DND-41 (cell line): ENCODE measurements around the gene TEAD1.

Experiments
- ATAC-seq: fragments of 200-7000 bp; cut with Tn5 transposase; 3 replicates; pipeline ENCODE4 v1.9.1; 2021; ENCODE audit warnings: low read depth; ENCODE audit not compliant: insufficient read depth
- DNase-seq: peaks from one replicate; pipeline ENCODE4 v3.0.0-alpha.2; 2020
- H2AFZ ChIP-seq: 2 replicates; pipeline ENCODE4 v1.6.0; 2012; ENCODE audit warnings: low read depth, low read length
- H3K27ac ChIP-seq: 2 replicates; pipeline ENCODE4 v1.5.1; 2012; ENCODE audit warnings: low read length, inconsistent platforms
- H3K27me3 ChIP-seq: fragments of 200-600 bp; sonication (generic); 2 replicates; pipeline ENCODE4 v1.6.0; 2012; ENCODE audit warnings: low read length, mild to moderate bottlenecking, inconsistent platforms; ENCODE audit not compliant: insufficient read depth, poor library complexity
- H3K36me3 ChIP-seq: 2 replicates; pipeline ENCODE4 v1.5.1; 2012; ENCODE audit warnings: low read length, inconsistent platforms; ENCODE audit not compliant: insufficient read depth
- H3K4me1 ChIP-seq: 2 replicates; pipeline ENCODE4 v1.5.1; 2012; ENCODE audit warnings: mild to moderate bottlenecking, low read length; ENCODE audit not compliant: insufficient read depth
- H3K4me2 ChIP-seq: 2 replicates; pipeline ENCODE4 v1.6.0; 2012; ENCODE audit warnings: mild to moderate bottlenecking, moderate library complexity, low read length, inconsistent platforms; ENCODE audit not compliant: insufficient read depth
- H3K4me3 ChIP-seq, 2 experiments: fragments of 200-600 bp in 1 of 2; shearing (Covaris generic) in 1 of 2; 2 replicates each; pipeline ENCODE4 v1.5.1; 2012 to 2016; ENCODE audit warnings: inconsistent platforms in 2 of 2, low read length in 2 of 2, mild to moderate bottlenecking in 2 of 2, low read depth in 1 of 2, moderate library complexity in 1 of 2
- H3K79me2 ChIP-seq: 2 replicates; pipeline ENCODE4 v1.6.0; 2012; ENCODE audit warnings: low read length, inconsistent platforms; ENCODE audit not compliant: insufficient read depth
- H3K9ac ChIP-seq: 2 replicates; pipeline ENCODE4 v1.6.0; 2012; ENCODE audit warnings: low read depth, mild to moderate bottlenecking, inconsistent platforms, low read length, moderate library complexity
- H3K9me3 ChIP-seq: 2 replicates; pipeline ENCODE4 v1.5.1; 2012; ENCODE audit warnings: low read length, moderate library complexity, mild to moderate bottlenecking, inconsistent platforms; ENCODE audit not compliant: insufficient read depth, severe bottlenecking
- H4K20me1 ChIP-seq: 2 replicates; pipeline ENCODE4 v1.6.0; 2012; ENCODE audit warnings: low read length; ENCODE audit not compliant: insufficient read depth
- EZH2 ChIP-seq: IDR thresholded peaks from 3 replicates; pipeline ENCODE4 v1.6.1; 2012; ENCODE audit warnings: borderline replicate concordance, low read depth, mild to moderate bottlenecking, moderate library complexity, low read length, inconsistent platforms; ENCODE audit not compliant: severe bottlenecking
- TF ChIP-seq, protein P1 (sequence below): IDR thresholded peaks from 2 replicates; pipeline ENCODE4 v1.5.1; 2012; ENCODE audit warnings: borderline replicate concordance, low read length, moderate library complexity, mild to moderate bottlenecking; ENCODE audit not compliant: poor library complexity, severe bottlenecking; ENCODE audit errors: extremely low read depth

TEAD1 gene

DNA sequence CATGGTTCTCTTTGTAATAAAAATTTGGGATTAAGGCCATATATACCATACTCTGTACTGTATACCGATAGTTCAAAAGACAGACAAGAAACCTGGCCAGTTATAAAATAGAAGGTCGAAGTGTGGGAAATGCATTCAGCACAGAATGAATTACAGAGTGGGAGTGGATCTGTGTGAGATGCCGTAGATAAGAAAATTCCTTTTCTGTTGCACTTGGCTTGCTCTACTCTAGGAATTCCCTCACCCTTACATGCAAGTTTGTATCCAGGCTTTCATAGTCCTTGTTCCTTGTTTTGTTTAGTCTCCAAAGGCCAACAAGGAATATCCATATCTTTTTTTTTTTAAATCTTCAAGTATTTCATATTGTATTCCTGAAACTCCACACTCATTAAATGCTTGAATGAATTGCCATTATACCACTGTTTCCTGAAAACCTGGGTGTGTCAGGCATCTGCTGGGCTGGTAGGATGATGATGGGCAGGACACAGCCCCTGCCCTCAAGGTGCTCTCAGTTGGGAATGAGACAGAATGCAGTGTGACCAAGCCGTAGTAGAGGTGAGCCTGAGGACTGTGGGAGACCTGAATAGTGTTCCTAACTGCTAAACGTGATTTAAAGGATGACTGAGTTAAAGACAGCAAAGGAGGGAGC, 53.5 kb downstream of the TEAD1 start:
- H4K20me1 ChIP-seq, result 0 out of 2 replicates have a peak, but pooled peaks cover 4% of the 10 kb centered on the region
- H3K4me2 ChIP-seq, result no peak overlapping the region
- H3K4me3 ChIP-seq, result no peak overlapping the region
- no peak for DNase-seq
- no peak overlapping the region for H2AFZ ChIP-seq
- H3K36me3 ChIP-seq, result no peaks in the 10 kb centered on the region
- H3K9ac ChIP-seq, result no peak overlapping the region
- H3K4me1 ChIP-seq, result peaks cover 16% of the 10 kb centered on the region; the same call in 1 of the 2 replicates
- H3K27me3 ChIP-seq, result peaks cover 16% of the 10 kb centered on the region
- no peak for ATAC-seq
- H3K9me3 ChIP-seq, result no peaks in the 10 kb centered on the region
- TF ChIP-seq, protein P1, sequence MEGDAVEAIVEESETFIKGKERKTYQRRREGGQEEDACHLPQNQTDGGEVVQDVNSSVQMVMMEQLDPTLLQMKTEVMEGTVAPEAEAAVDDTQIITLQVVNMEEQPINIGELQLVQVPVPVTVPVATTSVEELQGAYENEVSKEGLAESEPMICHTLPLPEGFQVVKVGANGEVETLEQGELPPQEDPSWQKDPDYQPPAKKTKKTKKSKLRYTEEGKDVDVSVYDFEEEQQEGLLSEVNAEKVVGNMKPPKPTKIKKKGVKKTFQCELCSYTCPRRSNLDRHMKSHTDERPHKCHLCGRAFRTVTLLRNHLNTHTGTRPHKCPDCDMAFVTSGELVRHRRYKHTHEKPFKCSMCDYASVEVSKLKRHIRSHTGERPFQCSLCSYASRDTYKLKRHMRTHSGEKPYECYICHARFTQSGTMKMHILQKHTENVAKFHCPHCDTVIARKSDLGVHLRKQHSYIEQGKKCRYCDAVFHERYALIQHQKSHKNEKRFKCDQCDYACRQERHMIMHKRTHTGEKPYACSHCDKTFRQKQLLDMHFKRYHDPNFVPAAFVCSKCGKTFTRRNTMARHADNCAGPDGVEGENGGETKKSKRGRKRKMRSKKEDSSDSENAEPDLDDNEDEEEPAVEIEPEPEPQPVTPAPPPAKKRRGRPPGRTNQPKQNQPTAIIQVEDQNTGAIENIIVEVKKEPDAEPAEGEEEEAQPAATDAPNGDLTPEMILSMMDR, result no peak
- TF ChIP-seq EZH2, result no peak
- no peaks in the 10 kb centered on the region for H3K79me2 ChIP-seq
- no peak overlapping the region for H3K27ac ChIP-seq

DNA sequence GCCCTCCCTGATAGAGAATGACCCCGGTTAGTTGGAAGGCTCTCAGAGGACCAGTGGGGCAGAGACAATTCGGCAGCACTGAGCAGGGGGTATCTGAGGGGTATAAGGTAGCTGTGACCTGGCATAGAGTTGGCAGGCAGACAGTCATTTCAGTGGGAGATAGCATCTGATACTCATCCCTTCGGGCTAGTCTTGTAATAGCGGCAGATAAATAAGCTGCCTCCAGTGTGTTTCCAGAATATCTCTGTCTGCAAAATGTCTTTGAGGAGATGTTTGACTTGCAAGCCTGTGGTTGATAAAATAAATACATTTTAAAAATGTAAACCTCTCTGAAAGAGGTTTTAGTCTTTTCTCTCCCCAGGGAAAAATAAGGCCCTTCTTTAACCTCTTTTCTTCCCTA, 54.2 kb downstream of the TEAD1 start:
- peaks cover 16% of the 10 kb centered on the region for H3K27me3 ChIP-seq
- H4K20me1 ChIP-seq, result 0 out of 2 replicates have a peak, but pooled peaks cover 4% of the 10 kb centered on the region
- no peak overlapping the region for H2AFZ ChIP-seq
- H3K9ac ChIP-seq, result no peak overlapping the region
- ATAC-seq, result no peak
- H3K4me3 ChIP-seq, result no peak overlapping the region
- TF ChIP-seq EZH2, result no peak
- TF ChIP-seq, protein P1, result no peak
- H3K4me1 ChIP-seq, result peaks cover 12% of the 10 kb centered on the region; the same call in 1 of the 2 replicates
- no peaks in the 10 kb centered on the region for H3K9me3 ChIP-seq
- no peaks in the 10 kb centered on the region for H3K36me3 ChIP-seq
- no peak overlapping the region for H3K4me2 ChIP-seq
- no peak overlapping the region for H3K27ac ChIP-seq
- no peaks in the 10 kb centered on the region for H3K79me2 ChIP-seq
- DNase-seq, result no peak

- Histone ChIP-seq H3K36me3 (no peaks in the 10 kb centered on the region), H3K4me1 (peaks cover 5% of the 10 kb centered on the region; the same call in 1 of the 2 replicates), H3K79me2 (no peaks in the 10 kb centered on the region), H3K27me3 (peaks cover 14% of the 10 kb centered on the region), H4K20me1 (no peaks in the 10 kb centered on the region), H3K4me2 (no peak overlapping the region), H3K9ac (no peak overlapping the region), H3K4me3 (no peak overlapping the region), H2AFZ (no peak overlapping the region), H3K9me3 (no peaks in the 10 kb centered on the region), H3K27ac (no peak overlapping the region)
- TF ChIP-seq EZH2, result no peak
- TF ChIP-seq, protein P1, result no peak
- DNase-seq (no peak), ATAC-seq (no peak)
Observed at GRCh38 chr11:12729941-12730340, 55.7 kb downstream of the TEAD1 start.
